ENCODE data around the gene IL20.

- no peak for TF ChIP-seq POLR2A (IDR thresholded peaks at IDR 0.05)
- TF ChIP-seq, protein P1, sequence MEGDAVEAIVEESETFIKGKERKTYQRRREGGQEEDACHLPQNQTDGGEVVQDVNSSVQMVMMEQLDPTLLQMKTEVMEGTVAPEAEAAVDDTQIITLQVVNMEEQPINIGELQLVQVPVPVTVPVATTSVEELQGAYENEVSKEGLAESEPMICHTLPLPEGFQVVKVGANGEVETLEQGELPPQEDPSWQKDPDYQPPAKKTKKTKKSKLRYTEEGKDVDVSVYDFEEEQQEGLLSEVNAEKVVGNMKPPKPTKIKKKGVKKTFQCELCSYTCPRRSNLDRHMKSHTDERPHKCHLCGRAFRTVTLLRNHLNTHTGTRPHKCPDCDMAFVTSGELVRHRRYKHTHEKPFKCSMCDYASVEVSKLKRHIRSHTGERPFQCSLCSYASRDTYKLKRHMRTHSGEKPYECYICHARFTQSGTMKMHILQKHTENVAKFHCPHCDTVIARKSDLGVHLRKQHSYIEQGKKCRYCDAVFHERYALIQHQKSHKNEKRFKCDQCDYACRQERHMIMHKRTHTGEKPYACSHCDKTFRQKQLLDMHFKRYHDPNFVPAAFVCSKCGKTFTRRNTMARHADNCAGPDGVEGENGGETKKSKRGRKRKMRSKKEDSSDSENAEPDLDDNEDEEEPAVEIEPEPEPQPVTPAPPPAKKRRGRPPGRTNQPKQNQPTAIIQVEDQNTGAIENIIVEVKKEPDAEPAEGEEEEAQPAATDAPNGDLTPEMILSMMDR (IDR thresholded peaks at IDR 0.05) = no peak
- no peak for TF ChIP-seq POLR2AphosphoS5 (IDR thresholded peaks at IDR 0.05)
- no peak for TF ChIP-seq EP300 (IDR thresholded peaks at IDR 0.05)
Measured at GRCh38 chr1:206821493-206821892, 43.9 kb upstream of the IL20 start.
